Measurements from ENCODE around the gene TRAM2. TPM values are rescaled to one million over a fixed set of nuclear protein-coding genes. Genes with fewer than 3 reads are reported as not detected.

TRAM2 gene
- polyA plus RNA-seq, 1 experiment: 134 TPM

DNA sequence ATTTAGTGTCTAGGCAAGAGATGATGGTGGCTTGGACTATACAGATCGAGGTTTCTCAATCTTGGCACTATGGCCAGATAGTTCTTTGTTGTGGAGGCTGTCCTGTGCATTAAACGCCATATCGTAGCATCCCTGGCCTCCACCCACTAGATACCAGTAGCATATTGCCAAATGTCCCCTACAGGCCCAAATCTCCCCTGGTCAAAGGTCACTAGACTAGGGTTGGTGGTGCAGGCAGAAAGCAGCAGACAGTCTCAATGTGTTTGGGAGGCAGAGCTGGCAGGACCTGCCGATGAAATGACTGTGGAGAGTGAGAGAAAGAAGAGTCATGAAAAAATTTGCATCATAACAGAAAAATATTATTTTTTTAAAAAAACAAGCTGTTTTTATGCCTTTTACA, 63.0 kb downstream of the TRAM2 start:
- Histone ChIP-seq H3K27me3 (ENCODE audit: control insufficient read depth, insufficient read depth, low read length) (no peaks in the 10 kb centered on the region), H3K36me3 (ENCODE audit: control insufficient read depth, insufficient read depth, low read length) (peaks cover 16% of the 10 kb centered on the region), H3K4me3 (ENCODE audit: low read depth, low read length) (no peak overlapping the region)
- TF ChIP-seq, protein P1, sequence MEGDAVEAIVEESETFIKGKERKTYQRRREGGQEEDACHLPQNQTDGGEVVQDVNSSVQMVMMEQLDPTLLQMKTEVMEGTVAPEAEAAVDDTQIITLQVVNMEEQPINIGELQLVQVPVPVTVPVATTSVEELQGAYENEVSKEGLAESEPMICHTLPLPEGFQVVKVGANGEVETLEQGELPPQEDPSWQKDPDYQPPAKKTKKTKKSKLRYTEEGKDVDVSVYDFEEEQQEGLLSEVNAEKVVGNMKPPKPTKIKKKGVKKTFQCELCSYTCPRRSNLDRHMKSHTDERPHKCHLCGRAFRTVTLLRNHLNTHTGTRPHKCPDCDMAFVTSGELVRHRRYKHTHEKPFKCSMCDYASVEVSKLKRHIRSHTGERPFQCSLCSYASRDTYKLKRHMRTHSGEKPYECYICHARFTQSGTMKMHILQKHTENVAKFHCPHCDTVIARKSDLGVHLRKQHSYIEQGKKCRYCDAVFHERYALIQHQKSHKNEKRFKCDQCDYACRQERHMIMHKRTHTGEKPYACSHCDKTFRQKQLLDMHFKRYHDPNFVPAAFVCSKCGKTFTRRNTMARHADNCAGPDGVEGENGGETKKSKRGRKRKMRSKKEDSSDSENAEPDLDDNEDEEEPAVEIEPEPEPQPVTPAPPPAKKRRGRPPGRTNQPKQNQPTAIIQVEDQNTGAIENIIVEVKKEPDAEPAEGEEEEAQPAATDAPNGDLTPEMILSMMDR (IDR thresholded peaks at IDR 0.05; ENCODE audit: insufficient read depth, low read depth, low read length): no peak
- CTCF ChIA-PET: interaction anchor here (1.1 to 2.8 kb wide), 8 partner anchors 23 to 138 kb away, joined by 4 to 10 read pairs (median 5); partner anchors contain the start of gene TRAM2
- DNase-seq (ENCODE audit: low read depth): no peak
- POLR2A ChIA-PET: interaction anchor here (1.2 kb wide), 1 partner anchor 51 kb away, joined by 3 read pairs; no protein-coding TSS in a partner anchor

DNA sequence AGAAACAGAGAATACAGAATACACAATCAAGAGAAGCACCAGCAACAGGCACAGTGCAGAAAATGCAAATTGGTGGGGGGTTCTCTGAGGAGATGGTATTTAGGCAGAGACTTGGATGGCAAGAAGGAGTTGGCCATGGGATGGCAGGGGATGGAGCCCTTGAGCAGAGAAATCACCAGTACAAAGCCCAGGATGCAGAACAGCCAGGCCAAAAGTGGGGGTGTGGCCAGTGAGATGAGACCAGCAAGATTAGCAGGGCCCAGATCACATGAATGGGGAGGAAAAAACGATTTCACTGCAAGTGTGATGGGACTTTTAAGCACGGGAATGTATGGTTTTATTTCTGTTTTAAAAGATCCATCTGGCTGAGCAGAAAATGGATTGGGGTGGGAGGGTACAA, 63.4 kb downstream of the TRAM2 start:
- TF ChIP-seq, protein P1 (IDR thresholded peaks at IDR 0.05; ENCODE audit: insufficient read depth, low read depth, low read length): no peak
- Histone ChIP-seq H3K36me3 (ENCODE audit: control insufficient read depth, insufficient read depth, low read length) (peaks cover 17% of the 10 kb centered on the region), H3K4me3 (ENCODE audit: low read depth, low read length) (no peak overlapping the region), H3K27me3 (ENCODE audit: control insufficient read depth, insufficient read depth, low read length) (no peaks in the 10 kb centered on the region)
- ChIA-PET POLR2A (no interaction called here), CTCF (interaction anchor here (1.1 kb wide), 2 partner anchors 62 to 94 kb away, joined by 3 to 4 read pairs; no protein-coding TSS in a partner anchor)
- DNase-seq (ENCODE audit: low read depth): no peak

DNA sequence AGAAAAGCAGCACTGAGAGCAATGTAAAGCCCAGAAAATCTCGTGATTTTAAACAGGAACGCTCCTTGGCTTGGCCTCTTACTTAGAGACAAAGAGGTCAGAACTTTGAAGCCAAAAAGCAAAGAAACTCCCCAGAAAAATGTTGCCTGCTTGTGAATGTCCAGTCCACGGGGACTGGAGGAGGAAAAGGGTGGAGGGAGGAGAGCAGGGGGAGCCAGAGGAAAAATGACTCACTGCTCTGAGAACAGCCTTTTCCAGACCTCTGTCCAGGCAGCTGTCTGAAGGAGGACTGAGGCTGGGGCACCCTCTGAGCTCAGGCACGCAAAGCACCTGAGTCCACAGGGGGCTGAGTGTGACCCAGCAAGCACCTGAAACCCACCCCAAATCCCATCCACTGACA, 64.7 kb downstream of the TRAM2 start:
- no peak overlapping the region for H3K4me3 ChIP-seq (ENCODE audit: low read depth, low read length)
- H3K27me3 ChIP-seq (ENCODE audit: control insufficient read depth, insufficient read depth, low read length): no peaks in the 10 kb centered on the region
- ChIA-PET CTCF (interaction anchor here (1.1 kb wide), 1 partner anchor 64 kb away, joined by 3 read pairs; no protein-coding TSS in a partner anchor), POLR2A (no interaction called here)
- peaks cover 21% of the 10 kb centered on the region for H3K36me3 ChIP-seq (ENCODE audit: control insufficient read depth, insufficient read depth, low read length)
- DNase-seq (ENCODE audit: low read depth): no peak
- TF ChIP-seq, protein P1 (IDR thresholded peaks at IDR 0.05; ENCODE audit: insufficient read depth, low read depth, low read length): no peak

DNA sequence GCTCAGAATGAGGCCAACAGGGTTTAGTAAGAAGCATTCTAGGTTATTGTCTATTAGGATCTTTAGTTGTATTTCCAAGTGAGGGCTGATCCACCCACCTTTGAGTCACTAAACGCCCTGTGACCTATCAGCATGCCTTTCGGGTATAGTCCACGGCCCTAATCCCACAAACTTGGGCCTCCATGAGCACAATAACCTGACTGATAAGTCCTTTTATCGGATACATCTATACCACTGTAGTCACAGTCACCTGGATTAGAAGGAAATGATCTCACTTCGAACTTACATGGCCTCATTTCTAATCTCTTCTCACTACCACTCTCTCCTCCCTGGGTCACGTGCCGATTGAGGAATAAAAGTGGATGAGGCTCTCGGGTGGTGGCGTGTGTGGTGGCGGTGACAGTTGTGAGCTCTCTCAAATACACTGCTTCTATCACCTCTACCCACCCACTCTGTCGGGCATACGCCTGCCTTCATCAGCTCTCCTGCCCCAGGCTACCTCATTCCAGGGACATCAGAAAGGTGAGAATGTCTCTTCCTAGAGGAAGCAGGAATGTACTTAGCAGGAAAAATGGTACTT, 65.2 kb downstream of the TRAM2 start:
- Histone ChIP-seq H3K4me3 (ENCODE audit: low read depth, low read length) (no peak overlapping the region), H3K27me3 (ENCODE audit: control insufficient read depth, insufficient read depth, low read length) (no peaks in the 10 kb centered on the region), H3K36me3 (ENCODE audit: control insufficient read depth, insufficient read depth, low read length) (peaks cover 22% of the 10 kb centered on the region)
- TF ChIP-seq, protein P1 (IDR thresholded peaks at IDR 0.05; ENCODE audit: insufficient read depth, low read depth, low read length): no peak
- ChIA-PET POLR2A (no interaction called here), CTCF (no interaction called here)
- DNase-seq (ENCODE audit: low read depth): no peak

DNA sequence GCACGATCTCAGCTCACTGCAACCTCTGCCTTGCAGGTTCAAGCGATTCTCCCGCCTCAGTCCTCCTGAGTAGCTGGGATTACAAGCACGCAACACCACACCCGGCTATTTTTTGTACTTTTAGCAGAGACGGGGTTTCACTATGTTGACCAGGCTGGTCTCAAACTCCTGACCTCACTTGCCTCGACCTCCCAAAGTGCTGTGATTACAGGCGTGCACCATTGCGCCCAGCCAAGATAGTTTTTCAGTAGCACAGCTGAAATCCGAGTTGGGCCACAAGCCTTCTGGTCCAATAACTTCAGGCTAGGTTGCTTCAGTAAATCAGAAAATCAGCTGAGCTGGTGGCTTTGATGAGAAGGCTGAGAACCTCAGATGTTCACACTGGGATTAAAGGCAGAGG, 65.7 kb downstream of the TRAM2 start:
- H3K27me3 ChIP-seq (ENCODE audit: control insufficient read depth, insufficient read depth, low read length): no peaks in the 10 kb centered on the region
- CTCF ChIA-PET: no interaction called here
- TF ChIP-seq, protein P1 (IDR thresholded peaks at IDR 0.05; ENCODE audit: insufficient read depth, low read depth, low read length): no peak
- POLR2A ChIA-PET: no interaction called here
- H3K4me3 ChIP-seq (ENCODE audit: low read depth, low read length): no peak overlapping the region
- H3K36me3 ChIP-seq (ENCODE audit: control insufficient read depth, insufficient read depth, low read length): peaks cover 26% of the 10 kb centered on the region
- DNase-seq (ENCODE audit: low read depth): no peak

Data from BJ (cell line).